MM.1S (cell line): ENCODE measurements around the gene SLC31A2.

Experiments
- DNase-seq: peaks from one replicate; pipeline ENCODE4 v3.0.0-alpha.2; 2015
- H2AFZ ChIP-seq: fragments of 300-600 bp; sonication (generic); 2 replicates; pipeline ENCODE4 v1.6.0; 2016; ENCODE audit warnings: antibody characterized with exemption, low read length
- H3F3A ChIP-seq: fragments of 300-600 bp; sonication (generic); 2 replicates; pipeline ENCODE4 v1.6.1; 2016; ENCODE audit warnings: mild to moderate bottlenecking, antibody characterized with exemption, low read length, moderate library complexity, mixed read lengths; ENCODE audit not compliant: insufficient read depth
- H3K27ac ChIP-seq: fragments of 300-600 bp; sonication (generic); 2 replicates; pipeline ENCODE4 v1.5.1; 2016; ENCODE audit warnings: mild to moderate bottlenecking, low read length
- H3K27me3 ChIP-seq: fragments of 300-600 bp; sonication (generic); replicated peaks from 2 replicates; pipeline ENCODE4 v1.6.0; 2016; ENCODE audit warnings: low read length; ENCODE audit not compliant: insufficient read depth
- H3K36me3 ChIP-seq: fragments of 300-600 bp; sonication (generic); replicated peaks from 2 replicates; pipeline ENCODE4 v1.6.1; 2016; ENCODE audit warnings: mild to moderate bottlenecking, low read length, mixed read lengths; ENCODE audit not compliant: insufficient read depth
- H3K4me1 ChIP-seq: fragments of 300-600 bp; sonication (generic); 2 replicates; pipeline ENCODE4 v1.6.1; 2016; ENCODE audit warnings: low read length, mixed read lengths
- H3K4me2 ChIP-seq: fragments of 300-600 bp; sonication (generic); 2 replicates; pipeline ENCODE4 v1.6.0; 2016; ENCODE audit warnings: low read depth, low read length
- H3K4me3 ChIP-seq: fragments of 300-600 bp; sonication (generic); 2 replicates; pipeline ENCODE4 v1.5.1; 2016; ENCODE audit warnings: low read length, mixed read lengths
- H3K79me2 ChIP-seq: fragments of 300-600 bp; sonication (generic); 2 replicates; pipeline ENCODE4 v1.6.1; 2016; ENCODE audit warnings: mixed run types, low read length, mixed read lengths
- H3K9ac ChIP-seq: fragments of 300-600 bp; sonication (generic); 2 replicates; pipeline ENCODE4 v1.6.1; 2016; ENCODE audit warnings: low read length, mixed read lengths
- H3K9me2 ChIP-seq: fragments of 300-600 bp; sonication (generic); replicated peaks from 2 replicates; pipeline ENCODE4 v1.6.1; 2016; ENCODE audit warnings: mild to moderate bottlenecking, low read length, mixed read lengths; ENCODE audit not compliant: insufficient read depth
- H3K9me3 ChIP-seq: fragments of 300-600 bp; sonication (generic); replicated peaks from 2 replicates; pipeline ENCODE4 v1.6.1; 2016; ENCODE audit warnings: mild to moderate bottlenecking, low read length, mixed read lengths; ENCODE audit not compliant: insufficient read depth
- H4K20me1 ChIP-seq: fragments of 300-600 bp; sonication (generic); 2 replicates; pipeline ENCODE4 v1.6.1; 2016; ENCODE audit warnings: mild to moderate bottlenecking, low read length, moderate library complexity, mixed read lengths; ENCODE audit not compliant: insufficient read depth
- CTCF ChIP-seq: fragments of 300-600 bp; sonication (generic); IDR thresholded peaks from 2 replicates; pipeline ENCODE4 v1.5.1; 2016; ENCODE audit warnings: antibody characterized with exemption, low read length, mixed read lengths
- EZH2 ChIP-seq: fragments of 300-600 bp; sonication (generic); optimal IDR thresholded peaks from 2 replicates; pipeline ENCODE3; 2017; ENCODE audit warnings: low read depth, mild to moderate bottlenecking, antibody characterized with exemption, low read length, mixed read lengths
- EZH2phosphoT487 ChIP-seq: fragments of 300-600 bp; sonication (generic); IDR thresholded peaks from 2 replicates; pipeline ENCODE4 v1.6.1; 2018; ENCODE audit warnings: antibody characterized with exemption, low read length

Gene SLC31A2

GRCh38 chr9:113154471-113154870 is 3.7 kb downstream of the SLC31A2 start:
- no peaks in the 10 kb centered on the region for H3K9me3 ChIP-seq
- H3F3A ChIP-seq, result peaks cover 4% of the 10 kb centered on the region; the same call in 1 of the 2 replicates
- H3K4me2 ChIP-seq, result no peak overlapping the region
- H3K9ac ChIP-seq, result no peak overlapping the region
- no peak overlapping the region for H3K4me3 ChIP-seq
- no peak overlapping the region for H2AFZ ChIP-seq
- no peak for TF ChIP-seq EZH2
- no peak for TF ChIP-seq CTCF
- no peak for TF ChIP-seq EZH2phosphoT487
- H3K27ac ChIP-seq, result no peak overlapping the region
- H3K4me1 ChIP-seq, result no peaks in the 10 kb centered on the region
- no peaks in the 10 kb centered on the region for H3K79me2 ChIP-seq
- H4K20me1 ChIP-seq, result no peaks in the 10 kb centered on the region
- DNase-seq, result no peak
- no peaks in the 10 kb centered on the region for H3K36me3 ChIP-seq
- H3K9me2 ChIP-seq, result no peaks in the 10 kb centered on the region
- H3K27me3 ChIP-seq, result no peaks in the 10 kb centered on the region

GRCh38 chr9:113154946-113155345 is 4.1 kb downstream of the SLC31A2 start:
- peaks cover 4% of the 10 kb centered on the region; the same call in 1 of the 2 replicates for H3F3A ChIP-seq
- no peak overlapping the region for H3K27ac ChIP-seq
- TF ChIP-seq EZH2, result no peak
- no peak for TF ChIP-seq EZH2phosphoT487
- no peak for TF ChIP-seq CTCF
- H3K27me3 ChIP-seq, result no peaks in the 10 kb centered on the region
- H4K20me1 ChIP-seq, result no peaks in the 10 kb centered on the region
- no peak overlapping the region for H2AFZ ChIP-seq
- H3K79me2 ChIP-seq, result no peaks in the 10 kb centered on the region
- H3K36me3 ChIP-seq, result no peaks in the 10 kb centered on the region
- no peaks in the 10 kb centered on the region for H3K9me2 ChIP-seq
- no peak overlapping the region for H3K4me3 ChIP-seq
- H3K4me2 ChIP-seq, result no peak overlapping the region
- H3K9ac ChIP-seq, result no peak overlapping the region
- H3K4me1 ChIP-seq, result no peaks in the 10 kb centered on the region
- DNase-seq, result no peak
- no peaks in the 10 kb centered on the region for H3K9me3 ChIP-seq

GRCh38 chr9:113155911-113156588 is 5.2 kb downstream of the SLC31A2 start:
- H3F3A ChIP-seq, result peaks cover 3% of the 10 kb centered on the region; the same call in 1 of the 2 replicates

More at GRCh38 chr9:113155911-113156588, 5.2 kb downstream of the SLC31A2 start:
- no peak for TF ChIP-seq EZH2
- TF ChIP-seq EZH2phosphoT487, result no peak
- no peak for TF ChIP-seq CTCF
- Histone ChIP-seq H3K79me2 (no peaks in the 10 kb centered on the region), H3K27ac (no peak overlapping the region), H3K9me2 (no peaks in the 10 kb centered on the region), H3K9me3 (no peaks in the 10 kb centered on the region), H3K9ac (no peak overlapping the region), H2AFZ (no peak overlapping the region), H3K4me2 (no peak overlapping the region), H4K20me1 (no peaks in the 10 kb centered on the region), H3K36me3 (no peaks in the 10 kb centered on the region), H3K27me3 (no peaks in the 10 kb centered on the region), H3K4me1 (no peaks in the 10 kb centered on the region), H3K4me3 (no peak overlapping the region)
- DNase-seq, result no peak
